ENCODE data around the gene ETS2. TPM values are rescaled to one million over a fixed set of nuclear protein-coding genes. Genes with fewer than 3 reads are reported as not detected.

ETS2 gene
- polyA plus RNA-seq, 1 donor: 140 TPM

DNA sequence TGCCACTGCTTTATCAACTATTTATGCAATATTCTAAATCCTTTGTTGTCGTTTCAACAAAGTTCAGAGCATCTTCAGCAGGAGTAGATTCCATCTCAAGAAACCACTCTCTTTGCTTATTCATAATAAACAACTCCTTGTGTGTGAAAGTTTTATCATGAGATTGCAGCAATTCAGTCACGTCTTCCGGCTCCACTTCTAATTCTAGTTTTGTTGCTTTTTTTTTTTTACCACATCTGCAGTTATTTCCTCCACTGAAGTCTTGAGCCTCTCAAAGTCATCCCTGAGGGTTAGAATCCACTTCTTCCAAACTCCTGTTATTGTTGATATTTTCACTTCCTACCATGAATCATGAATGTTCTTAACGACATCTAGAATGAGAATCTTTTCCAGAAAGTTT lies 14.8 kb upstream of the ETS2 start:
- peaks cover 5% of the 10 kb centered on the region for H3K9me3 ChIP-seq (ENCODE audit: control insufficient read depth, low read depth, low read length)
- no peak overlapping the region for H3K4me3 ChIP-seq (ENCODE audit: low read length)
- H3K36me3 ChIP-seq (ENCODE audit: control insufficient read depth, insufficient read depth, low read length): no peaks in the 10 kb centered on the region
- H3K4me1 ChIP-seq (ENCODE audit: control insufficient read depth, insufficient read depth, low read length): peaks cover 63% of the 10 kb centered on the region
- peak overlapping the region; percentile 78 for H3K27ac ChIP-seq (ENCODE audit: low read length)
- H3K27me3 ChIP-seq (ENCODE audit: control insufficient read depth, insufficient read depth, low read length): no peaks in the 10 kb centered on the region
- DNase-seq: peak in 1 of 2 donors; percentile 46
- WGBS (ENCODE audit: insufficient coverage, low lambda C conversion rate): 50% methylated on average over 1 of the region's 4 CpGs

GRCh38 chr21:38792676-38793459 lies 12.9 kb upstream of the ETS2 start:
- Histone ChIP-seq H3K27me3 (ENCODE audit: control insufficient read depth, insufficient read depth, low read length) (no peaks in the 10 kb centered on the region), H3K36me3 (ENCODE audit: control insufficient read depth, insufficient read depth, low read length) (no peaks in the 10 kb centered on the region), H3K4me1 (ENCODE audit: control insufficient read depth, insufficient read depth, low read length) (peaks cover 68% of the 10 kb centered on the region), H3K4me3 (ENCODE audit: low read length) (no peak overlapping the region), H3K27ac (ENCODE audit: low read length) (peak overlapping the region; percentile 52), H3K9me3 (ENCODE audit: control insufficient read depth, low read depth, low read length) (peaks cover 5% of the 10 kb centered on the region)
- WGBS (ENCODE audit: insufficient coverage, low lambda C conversion rate): 100% methylated on average over 1 of the region's 5 CpGs
- no peak for DNase-seq

GRCh38 chr21:38793926-38794713 lies 11.6 kb upstream of the ETS2 start:
- H3K27ac ChIP-seq (ENCODE audit: low read length): peak overlapping the region; percentile 52
- DNase-seq: peak; percentile 78 to 88

DNA sequence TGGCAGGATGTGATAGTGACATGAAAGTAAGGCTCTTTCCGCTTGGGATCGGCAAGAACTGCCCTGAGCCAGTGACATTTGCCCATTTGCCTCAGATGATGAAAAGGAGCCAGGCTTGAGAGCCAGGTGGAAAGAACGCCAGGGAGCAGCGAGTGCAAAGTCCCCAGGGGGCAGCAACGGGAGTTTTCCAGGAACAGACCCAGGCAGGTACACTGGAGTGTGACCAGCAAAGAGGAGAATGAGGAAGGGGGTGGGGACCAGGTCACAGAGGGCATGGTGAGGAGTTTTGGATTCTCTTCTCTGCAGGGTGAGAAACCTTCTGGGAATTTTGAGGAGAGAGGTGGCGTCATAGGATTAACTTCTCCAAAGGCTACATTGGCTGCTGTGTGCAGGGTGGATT lies 10.8 kb upstream of the ETS2 start:
- Histone ChIP-seq H3K4me3 (ENCODE audit: low read length) (no peak overlapping the region), H3K4me1 (ENCODE audit: control insufficient read depth, insufficient read depth, low read length) (peaks cover 66% of the 10 kb centered on the region), H3K36me3 (ENCODE audit: control insufficient read depth, insufficient read depth, low read length) (no peaks in the 10 kb centered on the region), H3K27me3 (ENCODE audit: control insufficient read depth, insufficient read depth, low read length) (no peaks in the 10 kb centered on the region), H3K27ac (ENCODE audit: low read length) (peak overlapping the region; percentile 37), H3K9me3 (ENCODE audit: control insufficient read depth, low read depth, low read length) (peaks cover 5% of the 10 kb centered on the region)
- 100% methylated on average over 3 of the region's 6 CpGs for WGBS (ENCODE audit: insufficient coverage, low lambda C conversion rate)
- DNase-seq: no peak

More at GRCh38 chr21:38793926-38794713, 11.6 kb upstream of the ETS2 start:
- Histone ChIP-seq H3K36me3 (ENCODE audit: control insufficient read depth, insufficient read depth, low read length) (no peaks in the 10 kb centered on the region), H3K4me3 (ENCODE audit: low read length) (no peak overlapping the region), H3K27me3 (ENCODE audit: control insufficient read depth, insufficient read depth, low read length) (no peaks in the 10 kb centered on the region), H3K9me3 (ENCODE audit: control insufficient read depth, low read depth, low read length) (peaks cover 5% of the 10 kb centered on the region), H3K4me1 (ENCODE audit: control insufficient read depth, insufficient read depth, low read length) (peaks cover 70% of the 10 kb centered on the region)
- WGBS (ENCODE audit: insufficient coverage, low lambda C conversion rate): no CpG with 5 or more reads among the region's 16 CpGs

DNA sequence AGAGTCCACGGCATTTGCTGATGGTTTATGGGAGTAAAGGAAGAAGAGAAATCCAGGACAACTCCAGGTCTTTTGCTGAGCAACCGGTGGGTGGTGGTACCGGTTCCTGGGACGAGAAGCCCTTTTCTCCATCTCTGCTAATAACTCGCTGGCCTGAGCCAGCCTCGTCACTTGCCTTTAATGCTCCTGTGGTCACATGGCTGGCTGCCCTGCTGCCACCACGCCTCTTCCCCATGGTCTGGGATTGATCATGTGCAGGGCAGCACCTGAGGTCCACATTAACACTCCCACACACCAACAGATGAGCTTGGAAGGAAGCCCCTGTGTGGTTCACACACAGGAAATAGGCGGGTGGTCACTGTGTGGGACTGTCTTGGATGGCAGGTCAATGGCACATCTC lies 10.3 kb upstream of the ETS2 start:
- Histone ChIP-seq H3K27ac (ENCODE audit: low read length) (peak overlapping the region; percentile 37), H3K9me3 (ENCODE audit: control insufficient read depth, low read depth, low read length) (peaks cover 5% of the 10 kb centered on the region), H3K4me1 (ENCODE audit: control insufficient read depth, insufficient read depth, low read length) (peaks cover 63% of the 10 kb centered on the region), H3K27me3 (ENCODE audit: control insufficient read depth, insufficient read depth, low read length) (no peaks in the 10 kb centered on the region), H3K4me3 (ENCODE audit: low read length) (no peak overlapping the region), H3K36me3 (ENCODE audit: control insufficient read depth, insufficient read depth, low read length) (no peaks in the 10 kb centered on the region)
- WGBS (ENCODE audit: insufficient coverage, low lambda C conversion rate): no CpG with 5 or more reads among the region's 8 CpGs
- DNase-seq: no peak

DNA sequence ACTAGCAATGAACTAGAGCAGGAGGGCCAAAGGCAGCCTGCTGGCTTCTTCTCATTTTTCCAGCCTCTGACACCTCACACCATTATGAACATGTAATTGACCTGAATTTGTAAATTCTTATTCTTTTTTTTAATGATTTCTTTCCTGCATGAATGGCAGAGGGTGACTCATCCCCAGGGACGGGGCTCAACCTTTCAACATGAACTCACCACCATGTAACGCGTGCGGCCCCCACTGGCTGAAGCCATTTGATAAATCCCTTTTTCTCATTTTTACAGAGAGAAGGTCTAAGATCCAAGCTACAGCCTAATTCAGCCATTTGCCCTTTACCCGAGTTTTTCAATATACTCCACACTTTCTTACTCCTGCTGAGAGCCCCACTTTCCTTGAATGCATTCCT lies 9.3 kb upstream of the ETS2 start:
- Histone ChIP-seq H3K27me3 (ENCODE audit: control insufficient read depth, insufficient read depth, low read length) (no peaks in the 10 kb centered on the region), H3K36me3 (ENCODE audit: control insufficient read depth, insufficient read depth, low read length) (no peaks in the 10 kb centered on the region), H3K27ac (ENCODE audit: low read length) (peak overlapping the region; percentile 95), H3K9me3 (ENCODE audit: control insufficient read depth, low read depth, low read length) (peaks cover 5% of the 10 kb centered on the region), H3K4me1 (ENCODE audit: control insufficient read depth, insufficient read depth, low read length) (peaks cover 64% of the 10 kb centered on the region), H3K4me3 (ENCODE audit: low read length) (no peak overlapping the region)
- no peak for DNase-seq
- 74% methylated on average over 4 of the region's 5 CpGs for WGBS (ENCODE audit: insufficient coverage, low lambda C conversion rate)

GRCh38 chr21:38797470-38797869 lies 8.3 kb upstream of the ETS2 start:
- Histone ChIP-seq H3K27me3 (ENCODE audit: control insufficient read depth, insufficient read depth, low read length) (no peaks in the 10 kb centered on the region), H3K27ac (ENCODE audit: low read length) (peak overlapping the region; percentile 95), H3K4me1 (ENCODE audit: control insufficient read depth, insufficient read depth, low read length) (peaks cover 75% of the 10 kb centered on the region), H3K9me3 (ENCODE audit: control insufficient read depth, low read depth, low read length) (peaks cover 5% of the 10 kb centered on the region), H3K36me3 (ENCODE audit: control insufficient read depth, insufficient read depth, low read length) (no peaks in the 10 kb centered on the region), H3K4me3 (ENCODE audit: low read length) (no peak overlapping the region)
- no CpG with 5 or more reads among the region's 3 CpGs for WGBS (ENCODE audit: insufficient coverage, low lambda C conversion rate)
- peak; percentile 95 to 96 for DNase-seq

GRCh38 chr21:38798081-38798480 lies 7.6 kb upstream of the ETS2 start:
- Histone ChIP-seq H3K9me3 (ENCODE audit: control insufficient read depth, low read depth, low read length) (peaks cover 5% of the 10 kb centered on the region), H3K4me3 (ENCODE audit: low read length) (no peak overlapping the region), H3K4me1 (ENCODE audit: control insufficient read depth, insufficient read depth, low read length) (peaks cover 77% of the 10 kb centered on the region), H3K27me3 (ENCODE audit: control insufficient read depth, insufficient read depth, low read length) (no peaks in the 10 kb centered on the region), H3K27ac (ENCODE audit: low read length) (peak overlapping the region; percentile 95), H3K36me3 (ENCODE audit: control insufficient read depth, insufficient read depth, low read length) (no peaks in the 10 kb centered on the region)
- DNase-seq: no peak
- WGBS (ENCODE audit: insufficient coverage, low lambda C conversion rate): 48% methylated on average over 2 of the region's 6 CpGs

GRCh38 chr21:38798481-38798882 lies 7.2 kb upstream of the ETS2 start:
- Histone ChIP-seq H3K27ac (ENCODE audit: low read length) (peak overlapping the region; percentile 95), H3K27me3 (ENCODE audit: control insufficient read depth, insufficient read depth, low read length) (no peaks in the 10 kb centered on the region), H3K9me3 (ENCODE audit: control insufficient read depth, low read depth, low read length) (peaks cover 5% of the 10 kb centered on the region), H3K4me3 (ENCODE audit: low read length) (no peak overlapping the region), H3K4me1 (ENCODE audit: control insufficient read depth, insufficient read depth, low read length) (peaks cover 81% of the 10 kb centered on the region), H3K36me3 (ENCODE audit: control insufficient read depth, insufficient read depth, low read length) (no peaks in the 10 kb centered on the region)
- no CpG with 5 or more reads among the region's 7 CpGs for WGBS (ENCODE audit: insufficient coverage, low lambda C conversion rate)
- DNase-seq: peak; percentile 92 to 95

GRCh38 chr21:38800046-38800758 lies 5.5 kb upstream of the ETS2 start:
- H3K27ac ChIP-seq (ENCODE audit: low read length): peak overlapping the region; percentile 93
- H3K36me3 ChIP-seq (ENCODE audit: control insufficient read depth, insufficient read depth, low read length): no peaks in the 10 kb centered on the region
- H3K4me3 ChIP-seq (ENCODE audit: low read length): no peak overlapping the region
- 100% methylated on average over 1 of the region's 5 CpGs for WGBS (ENCODE audit: insufficient coverage, low lambda C conversion rate)
- H3K4me1 ChIP-seq (ENCODE audit: control insufficient read depth, insufficient read depth, low read length): peaks cover 77% of the 10 kb centered on the region
- no peak for DNase-seq
- no peaks in the 10 kb centered on the region for H3K9me3 ChIP-seq (ENCODE audit: control insufficient read depth, low read depth, low read length)
- H3K27me3 ChIP-seq (ENCODE audit: control insufficient read depth, insufficient read depth, low read length): no peaks in the 10 kb centered on the region

Data from large intestine (tissue), 3 donors.